CD4-positive, alpha-beta T cell treated with Interleukin-6 for 4 hours (primary cell): ENCODE measurements around the gene PTPRQ.

Experiments used
- DNase-seq: peaks from one replicate; pipeline ENCODE4 v3.0.0-alpha.2; 2020; ENCODE audit warnings: mixed read lengths

The PTPRQ gene

GRCh38 chr12:80559766-80560165 lies 115.7 kb downstream of the PTPRQ start:
- DNase-seq, result no peak

- no peak for DNase-seq
These were observed 121.2 kb downstream of the PTPRQ start for GRCh38 chr12:80565271-80565670.

GRCh38 chr12:80567401-80567800 lies 123.4 kb downstream of the PTPRQ start:
- no peak for DNase-seq

- DNase-seq, result no peak
These were observed 132.8 kb downstream of the PTPRQ start for GRCh38 chr12:80576641-80577418.

GRCh38 chr12:80580254-80580653 lies 136.2 kb downstream of the PTPRQ start:
- no peak for DNase-seq

GRCh38 chr12:80581783-80582182 lies 137.7 kb downstream of the PTPRQ start:
- no peak for DNase-seq

- no peak for DNase-seq
These were observed 138.4 kb downstream of the PTPRQ start for GRCh38 chr12:80582431-80582830.

GRCh38 chr12:80589077-80589476 lies 145.0 kb downstream of the PTPRQ start:
- no peak for DNase-seq

- no peak for DNase-seq
These were observed 146.1 kb downstream of the PTPRQ start for GRCh38 chr12:80590085-80590484.

GRCh38 chr12:80593766-80594165 lies 149.7 kb downstream of the PTPRQ start:
- no peak for DNase-seq

GRCh38 chr12:80596509-80596908 lies 152.5 kb downstream of the PTPRQ start:
- no peak for DNase-seq

GRCh38 chr12:80598004-80598606 lies 154.1 kb downstream of the PTPRQ start:
- no peak for DNase-seq

- no peak for DNase-seq
These were observed 158.4 kb downstream of the PTPRQ start for GRCh38 chr12:80602455-80602854.

- no peak for DNase-seq
These were observed 163.5 kb downstream of the PTPRQ start for GRCh38 chr12:80607361-80608135.

GRCh38 chr12:80617733-80618132 lies 173.7 kb downstream of the PTPRQ start:
- no peak for DNase-seq

- DNase-seq, result no peak
These were observed 176.2 kb downstream of the PTPRQ start for GRCh38 chr12:80620281-80620680.

- DNase-seq, result no peak
These were observed 178.2 kb downstream of the PTPRQ start for GRCh38 chr12:80622271-80622670.

- DNase-seq, result no peak
These were observed 181.0 kb downstream of the PTPRQ start for GRCh38 chr12:80625051-80625450.

GRCh38 chr12:80625901-80626300 lies 181.9 kb downstream of the PTPRQ start:
- no peak for DNase-seq

GRCh38 chr12:80627782-80628181 lies 183.7 kb downstream of the PTPRQ start:
- no peak for DNase-seq

- DNase-seq, result no peak
These were observed 188.8 kb downstream of the PTPRQ start for GRCh38 chr12:80632835-80633234.

- no peak for DNase-seq
These were observed 190.9 kb downstream of the PTPRQ start for GRCh38 chr12:80634903-80635302.

- no peak for DNase-seq
These were observed 192.8 kb downstream of the PTPRQ start for GRCh38 chr12:80636832-80637231.

GRCh38 chr12:80641936-80642335 lies 197.9 kb downstream of the PTPRQ start:
- no peak for DNase-seq
